PC-9 (cell line): ENCODE results near the gene SNRPD1. TPM values are rescaled to one million over a fixed set of nuclear protein-coding genes. Genes with fewer than 3 reads are reported as not detected.
"Not testable (repeated sequence)": the region's sequence is repeated elsewhere in the genome, so short reads cannot be mapped to it uniquely, and the experiment has no call there.

Experiments
- BruUV-seq: library from RNA; stranded (reverse); fragments of 400-500 nt; replicated peaks from 2 replicates; lab custom pipeline; 2021; lab: Mats Ljungman, UMichigan
- CTCF ChIA-PET: fragments of 300-600 bp; sonication (Branson Sonifier 250); formaldehyde crosslinking; loops from one replicate; lab custom pipeline; 2022; ENCODE audit warnings: antibody characterized with exemption; lab: Charles Lee
- POLR2A ChIA-PET: fragments of 300-600 bp; sonication (Branson Sonifier 250); formaldehyde crosslinking; loops from one replicate; lab custom pipeline; 2022; ENCODE audit warnings: antibody characterized with exemption; ENCODE audit not compliant: unreplicated experiment; lab: Charles Lee
- DNase-seq, 2 experiments: peaks; one replicate each; pipeline versions ENCODE4 v3.0.0 to v3.0.0-alpha.2; 2015 to 2022; ENCODE audit warnings: mixed read lengths in 1 of 2
- H2AFZ ChIP-seq: fragments of 200-600 bp; sonication (generic); 2 replicates; pipeline ENCODE4 v1.8.1; 2017; ENCODE audit warnings: antibody characterized with exemption
- H3F3A ChIP-seq: fragments of 200-600 bp; sonication (generic); 2 replicates; pipeline ENCODE4 v1.8.1; 2017; ENCODE audit warnings: antibody characterized with exemption, mild to moderate bottlenecking, low read depth; ENCODE audit not compliant: insufficient read depth
- H3K27ac ChIP-seq: fragments of 200-600 bp; sonication (generic); 2 replicates; pipeline ENCODE4 v1.6.1; 2016; ENCODE audit warnings: mixed run types
- H3K27me3 ChIP-seq: fragments of 200-600 bp; sonication (generic); 2 replicates; pipeline ENCODE4 v1.6.1; 2016; ENCODE audit warnings: low read depth, mixed run types; ENCODE audit not compliant: insufficient read depth
- H3K36me3 ChIP-seq: fragments of 200-600 bp; sonication (generic); 2 replicates; pipeline ENCODE4 v1.6.1; 2016; ENCODE audit warnings: low read depth, mixed run types
- H3K4me1 ChIP-seq: fragments of 200-600 bp; sonication (generic); replicated peaks from 2 replicates; pipeline ENCODE4 v1.6.1; 2016; ENCODE audit warnings: mixed run types; ENCODE audit not compliant: insufficient read depth
- H3K4me2 ChIP-seq: fragments of 200-600 bp; sonication (generic); 2 replicates; pipeline ENCODE4 v1.6.1; 2017; ENCODE audit warnings: mixed run types
- H3K4me3 ChIP-seq: fragments of 200-600 bp; sonication (generic); 2 replicates; pipeline ENCODE4 v1.6.1; 2016; ENCODE audit warnings: mixed run types
- H3K79me2 ChIP-seq: fragments of 200-600 bp; sonication (generic); 2 replicates; pipeline ENCODE4 v1.6.1; 2017; ENCODE audit warnings: low read depth, mixed run types
- H3K9me2 ChIP-seq: fragments of 200-600 bp; sonication (generic); 2 replicates; pipeline ENCODE4 v1.8.1; 2017; ENCODE audit warnings: mild to moderate bottlenecking; ENCODE audit not compliant: insufficient read depth
- H3K9me3 ChIP-seq: fragments of 200-600 bp; sonication (generic); 2 replicates; pipeline ENCODE4 v1.8.1; 2016; ENCODE audit warnings: low read depth; ENCODE audit not compliant: insufficient read depth
- H4K20me1 ChIP-seq: fragments of 200-600 bp; sonication (generic); 2 replicates; pipeline ENCODE4 v1.8.1; 2017; ENCODE audit not compliant: insufficient read depth
- EZH2 ChIP-seq: fragments of 200-600 bp; sonication (generic); IDR thresholded peaks from 2 replicates; pipeline ENCODE4 v1.8.0; 2017; ENCODE audit warnings: antibody characterized with exemption, low read depth
- intact Hi-C: fragments of 100-400 bp; cut with micrococcal nuclease; formaldehyde crosslinking; loops from one replicate; pipeline ENCODE4 v1.10.0; 2022; ENCODE audit not compliant: unreplicated experiment
- total RNA-seq: library from RNA; stranded (reverse); gene quantifications from 2 replicates; pipeline ENCODE4 v1.2.3, GENCODE V29; 2021
- TF ChIP-seq, protein P1 (sequence below): fragments of 200-600 bp; sonication (generic); conservative IDR thresholded peaks from 2 replicates; pipeline ENCODE4 v1.6.1; 2017; ENCODE audit warnings: mixed run types, antibody characterized with exemption, mild to moderate bottlenecking, moderate library complexity

SNRPD1 gene
- total RNA-seq, 1 experiment from 2014 or later = 57.6 TPM

DNA sequence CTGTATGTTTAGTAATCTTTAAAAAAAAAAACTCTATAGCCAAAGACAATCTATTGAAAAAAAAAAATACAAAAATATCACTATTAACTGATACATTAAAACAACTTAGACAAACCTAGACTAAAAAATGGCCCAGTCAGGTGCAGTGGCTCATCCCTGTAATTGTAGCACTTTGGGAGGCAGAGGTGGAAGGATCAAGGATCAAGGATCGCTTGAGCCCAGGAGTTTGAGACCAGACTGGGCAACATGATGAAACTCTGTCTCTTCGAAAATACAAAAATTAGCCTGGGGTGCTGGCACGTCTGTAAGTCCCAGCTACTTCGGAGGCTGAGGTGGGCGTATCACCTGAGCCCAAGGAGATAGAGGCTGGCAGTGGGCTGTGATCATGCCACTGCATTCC is 27.7 kb upstream of the SNRPD1 start:
- H3K27ac ChIP-seq = no peak overlapping the region
- no peak overlapping the region for H3K4me2 ChIP-seq
- no peaks in the 10 kb centered on the region for H3F3A ChIP-seq
- H3K79me2 ChIP-seq = peaks cover 21% of the 10 kb centered on the region
- no peak overlapping the region for H2AFZ ChIP-seq
- ChIA-PET CTCF (no interaction called here), POLR2A (no interaction called here)
- H3K36me3 ChIP-seq = no peaks in the 10 kb centered on the region; the same call in 1 of the 2 replicates
- BruUV-seq = no TSS peak
- no peaks in the 10 kb centered on the region for H3K27me3 ChIP-seq
- H3K9me2 ChIP-seq = no peaks in the 10 kb centered on the region
- H3K4me1 ChIP-seq = no peaks in the 10 kb centered on the region
- no peak for TF ChIP-seq EZH2
- TF ChIP-seq, protein P1, sequence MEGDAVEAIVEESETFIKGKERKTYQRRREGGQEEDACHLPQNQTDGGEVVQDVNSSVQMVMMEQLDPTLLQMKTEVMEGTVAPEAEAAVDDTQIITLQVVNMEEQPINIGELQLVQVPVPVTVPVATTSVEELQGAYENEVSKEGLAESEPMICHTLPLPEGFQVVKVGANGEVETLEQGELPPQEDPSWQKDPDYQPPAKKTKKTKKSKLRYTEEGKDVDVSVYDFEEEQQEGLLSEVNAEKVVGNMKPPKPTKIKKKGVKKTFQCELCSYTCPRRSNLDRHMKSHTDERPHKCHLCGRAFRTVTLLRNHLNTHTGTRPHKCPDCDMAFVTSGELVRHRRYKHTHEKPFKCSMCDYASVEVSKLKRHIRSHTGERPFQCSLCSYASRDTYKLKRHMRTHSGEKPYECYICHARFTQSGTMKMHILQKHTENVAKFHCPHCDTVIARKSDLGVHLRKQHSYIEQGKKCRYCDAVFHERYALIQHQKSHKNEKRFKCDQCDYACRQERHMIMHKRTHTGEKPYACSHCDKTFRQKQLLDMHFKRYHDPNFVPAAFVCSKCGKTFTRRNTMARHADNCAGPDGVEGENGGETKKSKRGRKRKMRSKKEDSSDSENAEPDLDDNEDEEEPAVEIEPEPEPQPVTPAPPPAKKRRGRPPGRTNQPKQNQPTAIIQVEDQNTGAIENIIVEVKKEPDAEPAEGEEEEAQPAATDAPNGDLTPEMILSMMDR = no peak
- no peak overlapping the region for H3K4me3 ChIP-seq
- no peaks in the 10 kb centered on the region for H3K9me3 ChIP-seq
- intact Hi-C loops = loop anchor here (10.0 kb wide), 1 partner anchor 50 kb away; no protein-coding TSS in a partner anchor
- H4K20me1 ChIP-seq = peaks cover 12% of the 10 kb centered on the region
- no peak for DNase-seq

DNA sequence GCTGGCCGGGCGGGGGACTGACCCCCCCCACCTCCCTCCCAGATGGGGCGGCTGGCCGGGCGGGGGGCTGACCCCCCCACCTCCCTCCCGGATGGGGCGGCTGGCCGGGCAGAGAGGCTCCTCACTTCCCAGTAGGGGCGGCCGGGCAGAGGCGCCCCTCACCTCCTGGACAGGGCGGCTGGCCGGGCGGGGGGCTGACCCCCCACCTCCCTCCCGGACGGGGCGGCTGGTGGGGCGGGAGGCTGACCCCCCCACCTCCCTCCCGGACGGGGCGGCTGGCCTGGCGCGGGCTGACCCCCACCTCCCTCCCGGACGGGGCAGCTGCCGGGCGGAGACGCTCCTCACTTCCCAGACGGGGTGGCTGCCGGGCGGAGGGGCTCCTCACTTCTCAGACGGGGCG is 19.8 kb upstream of the SNRPD1 start:
- H3K36me3 ChIP-seq, H3K4me1 ChIP-seq, POLR2A ChIA-PET, H3K9me3 ChIP-seq, DNase-seq, H3K27me3 ChIP-seq, H3K27ac ChIP-seq, H4K20me1 ChIP-seq, H3K9me2 ChIP-seq, H3K4me3 ChIP-seq, CTCF ChIA-PET, H3K4me2 ChIP-seq, H2AFZ ChIP-seq, H3F3A ChIP-seq, intact Hi-C loops, BruUV-seq: not testable (repeated sequence)
- peaks cover 59% of the 10 kb centered on the region for H3K79me2 ChIP-seq

- Histone ChIP-seq H3K79me2 (peaks cover 61% of the 10 kb centered on the region), H3K27ac (no peak overlapping the region), H4K20me1 (0 out of 2 replicates have a peak, but pooled peaks cover 2% of the 10 kb centered on the region), H2AFZ (no peak overlapping the region), H3K4me3 (no peak overlapping the region), H3F3A (no peaks in the 10 kb centered on the region), H3K4me1 (peaks cover 8% of the 10 kb centered on the region), H3K9me3 (no peaks in the 10 kb centered on the region), H3K9me2 (no peaks in the 10 kb centered on the region), H3K27me3 (no peaks in the 10 kb centered on the region), H3K4me2 (no peak overlapping the region), H3K36me3 (no peaks in the 10 kb centered on the region)
- ChIA-PET POLR2A (no interaction called here), CTCF (no interaction called here)
- no TSS peak for BruUV-seq
- no peak for TF ChIP-seq EZH2
- DNase-seq = no peak
- intact Hi-C loops = no loop called here
Observed at GRCh38 chr18:21593540-21594257, 18.4 kb upstream of the SNRPD1 start.

DNA sequence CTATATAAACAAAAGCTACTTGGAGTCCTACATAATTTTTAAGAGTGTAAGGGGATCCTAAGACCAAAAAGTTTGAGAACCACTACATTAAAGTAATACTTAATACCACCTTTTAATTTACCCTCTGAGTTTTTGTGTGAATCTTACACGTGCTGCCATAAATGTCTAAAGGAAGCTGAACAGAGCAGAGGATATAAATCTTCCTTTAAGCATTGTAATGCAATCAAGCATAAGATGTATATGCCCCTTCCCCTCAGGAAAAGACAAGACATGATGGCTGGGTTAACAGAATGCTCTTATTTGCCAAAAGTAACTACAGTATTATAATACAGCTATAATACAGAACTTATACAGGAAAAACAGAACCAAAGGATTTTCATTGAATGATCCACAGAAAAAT is 14.5 kb upstream of the SNRPD1 start:
- no peaks in the 10 kb centered on the region for H3K9me2 ChIP-seq
- intact Hi-C loops = no loop called here
- no peak overlapping the region for H2AFZ ChIP-seq
- no TSS peak for BruUV-seq
- peak overlapping the region; percentile 85; the same call in 1 of the 2 replicates for H3K4me3 ChIP-seq
- no peak for TF ChIP-seq EZH2
- TF ChIP-seq, protein P1 = no peak
- peak overlapping the region; percentile 90 for H3K4me2 ChIP-seq
- POLR2A ChIA-PET = no interaction called here
- H3K36me3 ChIP-seq = no peaks in the 10 kb centered on the region
- no peaks in the 10 kb centered on the region for H3K27me3 ChIP-seq
- 0 out of 2 replicates have a peak, but pooled peaks cover 5% of the 10 kb centered on the region for H4K20me1 ChIP-seq
- H3K79me2 ChIP-seq = peaks cover 61% of the 10 kb centered on the region
- H3K27ac ChIP-seq = no peak overlapping the region
- H3K9me3 ChIP-seq = no peaks in the 10 kb centered on the region
- peaks cover 18% of the 10 kb centered on the region for H3F3A ChIP-seq
- CTCF ChIA-PET = no interaction called here
- H3K4me1 ChIP-seq = peaks cover 8% of the 10 kb centered on the region
- no peak for DNase-seq
